ENCODE data around the gene RBFOX2.

Gene RBFOX2

DNA sequence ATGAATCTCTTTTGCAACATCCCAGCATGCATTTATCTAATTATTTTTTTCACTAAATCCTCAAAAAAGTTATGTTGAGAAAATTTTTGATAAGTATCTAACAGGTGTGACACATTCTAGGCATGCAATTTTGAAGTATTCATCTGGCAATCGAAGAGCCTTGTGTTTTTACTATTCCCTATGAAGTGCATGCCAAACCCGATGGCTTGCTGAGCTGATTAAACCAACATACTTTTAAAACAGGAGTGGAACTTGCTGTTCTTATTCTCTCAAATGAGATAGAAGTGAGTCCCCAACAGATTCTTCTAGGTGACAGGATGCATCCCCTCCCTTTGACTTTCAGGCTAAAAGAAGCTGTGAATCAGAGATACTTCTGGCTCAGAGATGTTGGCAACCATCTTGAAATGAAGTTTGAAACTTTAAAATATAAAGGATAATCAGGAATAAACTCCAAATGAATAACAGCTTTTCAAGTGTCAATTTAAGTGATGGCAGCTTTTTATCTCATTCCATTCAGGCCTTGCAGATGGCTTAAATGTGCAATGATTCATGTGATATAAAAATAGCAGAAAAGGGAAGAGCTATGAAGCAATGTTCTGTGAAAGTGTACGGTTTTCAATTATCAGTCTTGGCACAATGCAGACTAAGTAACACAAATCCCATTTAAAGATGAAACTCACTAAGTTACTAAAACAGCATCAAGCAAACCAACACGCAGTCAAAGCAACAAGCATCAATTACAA lies 243.3 kb downstream of the RBFOX2 start:
- no peak for TF ChIP-seq CREB1 (IDR thresholded peaks at IDR 0.05; ENCODE audit: low read depth)
- no peak for TF ChIP-seq EP300 (IDR thresholded peaks at IDR 0.05; ENCODE audit: borderline replicate concordance)
- no peak for TF ChIP-seq FOXM1 (IDR thresholded peaks at IDR 0.05; ENCODE audit: borderline replicate concordance, low read depth)
- TF ChIP-seq, protein P1, sequence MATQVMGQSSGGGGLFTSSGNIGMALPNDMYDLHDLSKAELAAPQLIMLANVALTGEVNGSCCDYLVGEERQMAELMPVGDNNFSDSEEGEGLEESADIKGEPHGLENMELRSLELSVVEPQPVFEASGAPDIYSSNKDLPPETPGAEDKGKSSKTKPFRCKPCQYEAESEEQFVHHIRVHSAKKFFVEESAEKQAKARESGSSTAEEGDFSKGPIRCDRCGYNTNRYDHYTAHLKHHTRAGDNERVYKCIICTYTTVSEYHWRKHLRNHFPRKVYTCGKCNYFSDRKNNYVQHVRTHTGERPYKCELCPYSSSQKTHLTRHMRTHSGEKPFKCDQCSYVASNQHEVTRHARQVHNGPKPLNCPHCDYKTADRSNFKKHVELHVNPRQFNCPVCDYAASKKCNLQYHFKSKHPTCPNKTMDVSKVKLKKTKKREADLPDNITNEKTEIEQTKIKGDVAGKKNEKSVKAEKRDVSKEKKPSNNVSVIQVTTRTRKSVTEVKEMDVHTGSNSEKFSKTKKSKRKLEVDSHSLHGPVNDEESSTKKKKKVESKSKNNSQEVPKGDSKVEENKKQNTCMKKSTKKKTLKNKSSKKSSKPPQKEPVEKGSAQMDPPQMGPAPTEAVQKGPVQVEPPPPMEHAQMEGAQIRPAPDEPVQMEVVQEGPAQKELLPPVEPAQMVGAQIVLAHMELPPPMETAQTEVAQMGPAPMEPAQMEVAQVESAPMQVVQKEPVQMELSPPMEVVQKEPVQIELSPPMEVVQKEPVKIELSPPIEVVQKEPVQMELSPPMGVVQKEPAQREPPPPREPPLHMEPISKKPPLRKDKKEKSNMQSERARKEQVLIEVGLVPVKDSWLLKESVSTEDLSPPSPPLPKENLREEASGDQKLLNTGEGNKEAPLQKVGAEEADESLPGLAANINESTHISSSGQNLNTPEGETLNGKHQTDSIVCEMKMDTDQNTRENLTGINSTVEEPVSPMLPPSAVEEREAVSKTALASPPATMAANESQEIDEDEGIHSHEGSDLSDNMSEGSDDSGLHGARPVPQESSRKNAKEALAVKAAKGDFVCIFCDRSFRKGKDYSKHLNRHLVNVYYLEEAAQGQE (IDR thresholded peaks at IDR 0.05; ENCODE audit: low read depth), result no peak
- no peak for TF ChIP-seq TAF1 (IDR thresholded peaks at IDR 0.05; ENCODE audit: low read depth)
- no peak for TF ChIP-seq TEAD4 (IDR thresholded peaks at IDR 0.05)
- no peak for TF ChIP-seq ZBTB7A (IDR thresholded peaks at IDR 0.05; ENCODE audit: low read depth)
- TF ChIP-seq TCF12 (IDR thresholded peaks at IDR 0.05; ENCODE audit: low read depth), result no peak
- no peak for TF ChIP-seq NFIC (IDR thresholded peaks at IDR 0.05)
- TF ChIP-seq RAD21 (IDR thresholded peaks at IDR 0.05; ENCODE audit: low read depth), result no peak
- no peak for TF ChIP-seq USF1 (IDR thresholded peaks at IDR 0.05)
- no peak for TF ChIP-seq YY1 (IDR thresholded peaks at IDR 0.05; ENCODE audit: low read depth)

- TF ChIP-seq, protein P2, sequence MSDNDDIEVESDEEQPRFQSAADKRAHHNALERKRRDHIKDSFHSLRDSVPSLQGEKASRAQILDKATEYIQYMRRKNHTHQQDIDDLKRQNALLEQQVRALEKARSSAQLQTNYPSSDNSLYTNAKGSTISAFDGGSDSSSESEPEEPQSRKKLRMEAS (IDR thresholded peaks at IDR 0.05), result no peak
- TF ChIP-seq, protein P1 (IDR thresholded peaks at IDR 0.05; ENCODE audit: low read depth), result no peak
- TF ChIP-seq FOXM1 (IDR thresholded peaks at IDR 0.05; ENCODE audit: borderline replicate concordance, low read depth) (no peak), USF1 (IDR thresholded peaks at IDR 0.05) (no peak), CREB1 (IDR thresholded peaks at IDR 0.05; ENCODE audit: low read depth) (no peak), ZBTB7A (IDR thresholded peaks at IDR 0.05; ENCODE audit: low read depth) (no peak), TEAD4 (IDR thresholded peaks at IDR 0.05) (no peak), CEBPB (IDR thresholded peaks at IDR 0.05) (no peak), RAD21 (IDR thresholded peaks at IDR 0.05; ENCODE audit: low read depth) (no peak), EGR1 (IDR thresholded peaks at IDR 0.05) (no peak), TCF12 (IDR thresholded peaks at IDR 0.05; ENCODE audit: low read depth) (no peak), EP300 (IDR thresholded peaks at IDR 0.05; ENCODE audit: borderline replicate concordance) (no peak), NFIC (IDR thresholded peaks at IDR 0.05) (no peak), TAF1 (IDR thresholded peaks at IDR 0.05; ENCODE audit: low read depth) (no peak)
These were observed 244.0 kb downstream of the RBFOX2 start for GRCh38 chr22:35784633-35785032.

DNA sequence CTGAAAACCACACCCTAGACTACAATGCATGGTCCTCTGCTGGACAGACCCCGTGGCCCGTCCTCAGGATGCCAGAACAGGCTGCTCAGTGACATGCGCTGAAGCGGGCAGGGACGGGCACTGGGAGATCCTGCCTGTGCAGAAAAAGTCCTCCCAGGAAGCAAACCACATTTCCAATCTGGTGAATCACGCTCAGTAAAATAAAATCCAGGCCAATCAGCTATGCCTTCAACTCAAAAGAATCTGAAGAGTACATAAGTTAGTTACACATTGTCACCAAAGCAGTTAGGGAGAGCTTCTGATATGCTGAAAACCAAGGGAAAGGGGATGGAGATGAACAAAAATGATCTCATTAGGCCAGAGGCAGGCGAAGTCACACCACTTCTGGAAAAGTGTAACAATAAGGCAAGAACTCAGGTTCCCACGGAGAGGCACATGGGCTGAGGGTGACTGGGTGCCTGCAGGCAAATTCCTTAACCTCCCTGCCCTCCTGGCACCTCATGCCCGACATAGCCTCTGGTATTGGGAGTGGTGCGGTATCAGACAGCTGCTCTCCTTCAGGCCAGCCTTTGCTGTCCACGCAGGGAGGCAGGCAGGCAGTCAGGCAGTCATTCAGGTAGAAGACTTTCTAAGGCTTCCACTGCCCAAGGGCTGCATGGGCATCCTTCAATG lies 244.5 kb downstream of the RBFOX2 start:
- TF ChIP-seq ZBTB7A (IDR thresholded peaks at IDR 0.05; ENCODE audit: low read depth), result no peak
- TF ChIP-seq FOXM1 (IDR thresholded peaks at IDR 0.05; ENCODE audit: borderline replicate concordance, low read depth), result no peak
- TF ChIP-seq TCF12 (IDR thresholded peaks at IDR 0.05; ENCODE audit: low read depth), result no peak
- no peak for TF ChIP-seq TAF1 (IDR thresholded peaks at IDR 0.05; ENCODE audit: low read depth)
- TF ChIP-seq EGR1 (IDR thresholded peaks at IDR 0.05), result no peak
- TF ChIP-seq, protein P2 (IDR thresholded peaks at IDR 0.05), result no peak
- no peak for TF ChIP-seq YY1 (IDR thresholded peaks at IDR 0.05; ENCODE audit: low read depth)
- no peak for TF ChIP-seq RAD21 (IDR thresholded peaks at IDR 0.05; ENCODE audit: low read depth)
- no peak for TF ChIP-seq NFIC (IDR thresholded peaks at IDR 0.05)
- TF ChIP-seq TEAD4 (IDR thresholded peaks at IDR 0.05), result no peak
- no peak for TF ChIP-seq CEBPB (IDR thresholded peaks at IDR 0.05)
- TF ChIP-seq CREB1 (IDR thresholded peaks at IDR 0.05; ENCODE audit: low read depth), result no peak

DNA sequence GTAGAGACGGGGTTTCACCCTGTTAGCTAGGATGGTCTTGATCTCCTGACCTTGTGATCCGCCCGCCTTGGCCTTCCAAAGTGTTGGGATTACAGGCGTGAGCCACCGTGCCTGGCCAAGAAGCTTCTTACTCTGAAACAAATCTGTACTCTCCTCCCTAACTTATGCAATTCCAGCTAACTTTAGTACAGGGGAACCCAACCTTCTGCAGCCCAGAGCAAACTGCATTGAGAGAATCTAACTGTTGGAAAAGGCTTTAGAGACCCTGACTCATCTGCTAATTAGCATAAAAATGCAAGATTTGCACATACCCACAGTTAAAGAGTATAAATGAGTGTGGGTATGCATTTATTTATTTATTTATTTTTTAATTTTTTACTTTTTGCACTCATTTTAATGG lies 246.1 kb downstream of the RBFOX2 start:
- no peak for TF ChIP-seq EP300 (IDR thresholded peaks at IDR 0.05; ENCODE audit: borderline replicate concordance)
- TF ChIP-seq, protein P2 (IDR thresholded peaks at IDR 0.05), result no peak

DNA sequence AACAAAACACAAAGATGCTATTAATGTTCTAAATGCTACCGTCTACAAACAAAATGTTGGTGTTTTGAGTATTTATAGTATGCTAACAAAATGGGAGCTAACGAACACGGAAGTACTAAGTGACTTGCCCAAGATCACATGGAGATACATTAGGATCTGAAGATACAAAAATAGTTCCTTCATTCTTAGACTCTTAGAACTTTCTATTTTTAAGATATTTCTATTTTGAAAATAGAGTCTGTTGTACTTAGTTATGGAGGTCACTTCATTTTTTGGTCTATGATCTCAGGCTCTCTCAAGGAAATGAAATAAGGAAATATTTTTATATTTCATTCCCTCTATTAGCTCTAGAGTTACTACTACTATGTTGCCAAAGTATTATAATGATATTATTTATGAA lies 246.7 kb downstream of the RBFOX2 start:
- TF ChIP-seq NFIC (IDR thresholded peaks at IDR 0.05), result no peak
- no peak for TF ChIP-seq FOXM1 (IDR thresholded peaks at IDR 0.05; ENCODE audit: borderline replicate concordance, low read depth)
- no peak for TF ChIP-seq ZBTB7A (IDR thresholded peaks at IDR 0.05; ENCODE audit: low read depth)

Measured in Ishikawa (cell line).